LNCAP (cell line): ENCODE results near the gene SOX6.

ENCODE experiments used
- CTCF ChIP-seq: fragments of 450-650 bp; IDR thresholded peaks from 2 replicates; pipeline ENCODE4 v1.5.1; 2017; ENCODE audit warnings: mild to moderate bottlenecking

The SOX6 gene

DNA sequence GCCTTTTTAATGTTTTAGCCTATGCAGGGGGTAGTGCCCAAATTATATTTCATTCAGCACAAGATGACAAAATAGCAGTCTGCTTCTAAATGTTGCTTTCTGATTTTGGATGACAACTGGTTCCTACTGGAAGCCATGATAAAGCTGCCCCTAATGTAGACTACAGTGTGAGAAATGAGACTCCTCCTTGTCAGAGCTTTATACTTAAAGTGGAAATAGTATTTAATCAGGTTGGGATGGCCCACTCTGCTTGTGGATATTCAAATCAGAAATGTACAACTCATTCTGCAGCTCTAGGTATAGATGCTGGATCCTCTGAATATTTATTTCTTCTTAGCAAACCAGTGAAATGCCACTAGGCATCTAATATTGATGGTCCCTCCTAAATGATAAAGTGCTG, 171.3 kb downstream of the SOX6 start:
- no peak for TF ChIP-seq CTCF

GRCh38 chr11:16184588-16184987, 171.8 kb downstream of the SOX6 start:
- no peak for TF ChIP-seq CTCF

DNA sequence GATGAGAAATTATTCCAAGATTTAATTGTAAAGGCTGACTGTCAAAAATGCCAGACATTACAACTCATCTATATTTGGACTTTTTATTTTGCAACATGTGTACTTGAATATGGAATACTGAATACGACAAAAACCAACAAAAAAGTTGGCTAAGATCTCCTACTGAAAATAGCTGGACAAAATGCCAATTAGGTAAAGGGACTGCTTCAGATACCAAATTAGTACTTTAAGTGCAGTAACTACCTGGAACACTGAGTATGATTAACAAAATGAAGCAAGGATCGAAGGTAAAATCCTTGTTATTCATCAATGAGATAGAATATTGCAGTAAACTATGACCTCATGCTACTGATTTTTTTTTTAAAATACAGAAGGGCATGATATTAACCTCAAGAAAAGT, 173.8 kb downstream of the SOX6 start:
- no peak for TF ChIP-seq CTCF

DNA sequence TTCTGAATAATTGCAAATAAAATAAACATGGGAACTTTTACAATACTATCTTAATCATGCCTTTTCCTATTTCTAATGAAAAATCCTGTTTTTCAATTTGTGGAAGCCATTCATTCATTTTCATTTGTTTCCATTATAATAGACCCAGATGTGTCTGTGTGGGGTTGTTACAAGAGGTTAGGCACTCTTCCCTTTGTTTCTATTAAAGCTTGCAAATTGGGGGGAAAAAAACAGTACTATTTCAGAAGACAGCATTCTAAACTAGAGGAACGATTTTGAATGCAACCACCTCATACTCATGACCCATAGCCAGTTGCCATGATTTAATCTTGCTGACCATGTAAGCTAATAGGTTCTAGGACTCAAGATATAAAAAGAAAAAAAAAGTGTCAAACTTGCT, 175.5 kb downstream of the SOX6 start:
- no peak for TF ChIP-seq CTCF

GRCh38 chr11:16179676-16180075, 176.7 kb downstream of the SOX6 start:
- TF ChIP-seq CTCF, result no peak

GRCh38 chr11:16178273-16178672, 178.1 kb downstream of the SOX6 start:
- no peak for TF ChIP-seq CTCF

- TF ChIP-seq CTCF, result no peak
Observed at GRCh38 chr11:16177688-16178087, 178.7 kb downstream of the SOX6 start.

DNA sequence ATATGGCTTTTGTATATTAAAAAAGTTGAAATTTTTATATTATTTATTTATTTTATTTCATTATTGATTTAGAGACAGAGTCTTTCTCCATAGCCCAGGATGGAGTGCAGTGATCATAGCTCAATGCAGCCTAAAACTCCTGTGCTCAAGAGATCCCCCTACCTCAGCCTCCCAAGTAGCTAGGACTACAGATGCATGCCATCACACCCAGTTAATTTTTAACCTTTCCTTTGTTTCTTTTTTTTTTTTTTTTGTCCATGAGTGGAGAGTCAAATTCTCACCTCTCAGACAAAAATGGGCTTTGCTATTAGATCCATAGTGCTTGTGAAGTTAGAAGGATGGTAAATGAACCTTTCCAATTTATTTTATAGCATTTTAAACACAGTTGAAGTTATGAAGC, 182.5 kb downstream of the SOX6 start:
- TF ChIP-seq CTCF, result no peak
